Liver (tissue), 3 donors: Measurements from ENCODE around the gene PLD3.

Source experiments
- CTCF ChIP-seq: fragments of 150-350 bp; IDR thresholded peaks from 2 replicates; pipeline ENCODE4 v1.5.1; 2017; ENCODE audit warnings: improper control_type of control experiment, low read depth, low read length; ENCODE audit not compliant: missing input control
- EGR1 ChIP-seq, 2 donors: IDR thresholded peaks; 2 replicates each; pipeline ENCODE4 v1.6.1; 2016 to 2018; ENCODE audit warnings: antibody characterized with exemption in 2 of 2, low read depth in 2 of 2
- FOXA1 ChIP-seq: IDR thresholded peaks from 2 replicates; pipeline ENCODE4 v1.6.1; 2016; ENCODE audit warnings: antibody characterized with exemption
- GABPA ChIP-seq, 2 donors: IDR thresholded peaks in 1 of 2; conservative IDR thresholded peaks in 1 of 2; 2 replicates each; pipeline ENCODE4 v1.6.1; 2016; ENCODE audit warnings: antibody characterized with exemption in 2 of 2, mild to moderate bottlenecking in 1 of 2, moderate library complexity in 1 of 2
- HNF4A ChIP-seq, 2 donors: conservative IDR thresholded peaks; 2 replicates each; pipeline ENCODE4 v1.6.1; 2016; ENCODE audit warnings: antibody characterized with exemption in 2 of 2, mild to moderate bottlenecking in 2 of 2
- HNF4G ChIP-seq: IDR thresholded peaks from 2 replicates; pipeline ENCODE4 v1.6.1; 2016; ENCODE audit warnings: antibody characterized with exemption
- JUND ChIP-seq, 2 donors: IDR thresholded peaks; 2 replicates each; pipeline ENCODE4 v1.6.1; 2016; ENCODE audit warnings: antibody characterized with exemption in 2 of 2
- RAD21 ChIP-seq, 2 donors: IDR thresholded peaks; 2 replicates each; pipeline ENCODE4 v1.6.1; 2016; ENCODE audit warnings: antibody characterized with exemption in 2 of 2, mild to moderate bottlenecking in 2 of 2
- RXRA ChIP-seq, 2 donors: IDR thresholded peaks; 2 replicates each; pipeline ENCODE4 v1.6.1; 2017 to 2018; ENCODE audit warnings: antibody characterized with exemption in 2 of 2, mild to moderate bottlenecking in 1 of 2
- TAF1 ChIP-seq: conservative IDR thresholded peaks from 2 replicates; pipeline ENCODE4 v1.6.1; 2016; ENCODE audit warnings: antibody characterized with exemption, mild to moderate bottlenecking
- ZBTB33 ChIP-seq: IDR thresholded peaks from 2 replicates; pipeline ENCODE4 v1.6.1; 2016; ENCODE audit warnings: antibody characterized with exemption
- TF ChIP-seq, protein P1 (sequence below): IDR thresholded peaks from 2 replicates; pipeline ENCODE4 v1.6.1; 2016; ENCODE audit warnings: antibody characterized with exemption
- TF ChIP-seq, protein P2 (sequence below): IDR thresholded peaks from 2 replicates; pipeline ENCODE4 v1.6.1; 2016; ENCODE audit warnings: antibody characterized with exemption, mild to moderate bottlenecking
- donor health status: healthy.
- donor health status: healthy.

DNA sequence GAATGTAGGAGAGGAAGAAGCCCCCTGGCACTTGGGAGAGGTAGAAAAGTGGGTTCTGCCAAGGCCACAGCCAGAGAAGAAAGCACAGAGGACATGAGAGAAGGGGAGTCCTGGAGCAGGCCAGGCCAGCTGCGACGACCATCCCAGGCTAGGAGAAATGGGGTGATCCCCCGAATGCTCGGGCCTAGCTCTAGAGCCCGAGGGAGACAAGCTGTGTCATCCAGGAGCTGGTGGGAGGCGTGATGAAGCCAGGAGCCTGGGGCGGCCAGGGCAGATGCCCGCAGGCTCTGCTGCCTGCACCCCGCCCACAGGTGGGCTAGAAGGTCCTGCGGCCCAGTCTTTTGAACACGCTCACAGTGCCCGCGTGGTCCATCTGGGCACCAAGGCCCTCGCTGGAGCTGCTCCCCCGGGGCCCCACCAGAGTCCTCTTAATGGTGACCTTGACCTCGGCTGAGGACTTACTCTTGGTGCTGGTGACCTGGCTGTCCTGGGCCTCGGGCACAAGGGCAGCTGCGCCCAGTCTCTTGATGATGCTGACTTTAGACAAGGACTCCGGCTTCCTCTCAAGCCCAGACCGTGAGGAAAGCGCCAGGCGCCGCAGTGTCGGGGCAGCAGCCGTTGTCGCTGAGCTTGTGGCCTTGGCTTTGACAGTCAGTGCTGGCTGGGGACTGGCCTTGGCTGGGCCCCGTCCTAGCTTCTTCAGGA, 26.8 kb upstream of the PLD3 start:
- TF ChIP-seq CTCF (no peak), JUND (IDR thresholded peaks at IDR 0.05) (no peak), HNF4A (conservative IDR thresholded peaks at IDR 0.05) (no peak), TAF1 (no peak), RXRA (IDR thresholded peaks at IDR 0.05) (no peak), FOXA1 (no peak), ZBTB33 (no peak), GABPA (IDR thresholded peaks at IDR 0.05 in 1 of 2, conservative IDR thresholded peaks at IDR 0.05 in 1 of 2) (no peak), HNF4G (no peak), RAD21 (IDR thresholded peaks at IDR 0.05) (no peak), EGR1 (IDR thresholded peaks at IDR 0.05; ENCODE audit: low read depth in 2 of 2) (no peak)
- TF ChIP-seq, protein P1, sequence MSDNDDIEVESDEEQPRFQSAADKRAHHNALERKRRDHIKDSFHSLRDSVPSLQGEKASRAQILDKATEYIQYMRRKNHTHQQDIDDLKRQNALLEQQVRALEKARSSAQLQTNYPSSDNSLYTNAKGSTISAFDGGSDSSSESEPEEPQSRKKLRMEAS: no peak
- TF ChIP-seq, protein P2, sequence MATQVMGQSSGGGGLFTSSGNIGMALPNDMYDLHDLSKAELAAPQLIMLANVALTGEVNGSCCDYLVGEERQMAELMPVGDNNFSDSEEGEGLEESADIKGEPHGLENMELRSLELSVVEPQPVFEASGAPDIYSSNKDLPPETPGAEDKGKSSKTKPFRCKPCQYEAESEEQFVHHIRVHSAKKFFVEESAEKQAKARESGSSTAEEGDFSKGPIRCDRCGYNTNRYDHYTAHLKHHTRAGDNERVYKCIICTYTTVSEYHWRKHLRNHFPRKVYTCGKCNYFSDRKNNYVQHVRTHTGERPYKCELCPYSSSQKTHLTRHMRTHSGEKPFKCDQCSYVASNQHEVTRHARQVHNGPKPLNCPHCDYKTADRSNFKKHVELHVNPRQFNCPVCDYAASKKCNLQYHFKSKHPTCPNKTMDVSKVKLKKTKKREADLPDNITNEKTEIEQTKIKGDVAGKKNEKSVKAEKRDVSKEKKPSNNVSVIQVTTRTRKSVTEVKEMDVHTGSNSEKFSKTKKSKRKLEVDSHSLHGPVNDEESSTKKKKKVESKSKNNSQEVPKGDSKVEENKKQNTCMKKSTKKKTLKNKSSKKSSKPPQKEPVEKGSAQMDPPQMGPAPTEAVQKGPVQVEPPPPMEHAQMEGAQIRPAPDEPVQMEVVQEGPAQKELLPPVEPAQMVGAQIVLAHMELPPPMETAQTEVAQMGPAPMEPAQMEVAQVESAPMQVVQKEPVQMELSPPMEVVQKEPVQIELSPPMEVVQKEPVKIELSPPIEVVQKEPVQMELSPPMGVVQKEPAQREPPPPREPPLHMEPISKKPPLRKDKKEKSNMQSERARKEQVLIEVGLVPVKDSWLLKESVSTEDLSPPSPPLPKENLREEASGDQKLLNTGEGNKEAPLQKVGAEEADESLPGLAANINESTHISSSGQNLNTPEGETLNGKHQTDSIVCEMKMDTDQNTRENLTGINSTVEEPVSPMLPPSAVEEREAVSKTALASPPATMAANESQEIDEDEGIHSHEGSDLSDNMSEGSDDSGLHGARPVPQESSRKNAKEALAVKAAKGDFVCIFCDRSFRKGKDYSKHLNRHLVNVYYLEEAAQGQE: no peak
